SU-DHL-6 (cell line): ENCODE measurements around the gene FOS.

Source experiments
- H2AFZ ChIP-seq: fragments of 200-600 bp; sonication (generic); 2 replicates; pipeline ENCODE4 v1.6.1; 2014; ENCODE audit warnings: low read depth, mild to moderate bottlenecking, moderate library complexity, mixed read lengths, antibody characterized with exemption, low read length; ENCODE audit not compliant: severe bottlenecking
- H3F3A ChIP-seq: fragments of 200-600 bp; shearing (Covaris generic); 2 replicates; pipeline ENCODE4 v1.6.0; 2016; ENCODE audit warnings: antibody characterized with exemption, mild to moderate bottlenecking; ENCODE audit not compliant: insufficient read depth
- H3K27ac ChIP-seq: fragments of 200-600 bp; sonication (generic); 2 replicates; pipeline ENCODE4 v1.5.1; 2016; ENCODE audit warnings: low read depth, mild to moderate bottlenecking, low read length, moderate library complexity, mixed read lengths
- H3K27me3 ChIP-seq: fragments of 200-600 bp; sonication (generic), shearing (Covaris generic); 2 replicates; pipeline ENCODE4 v1.6.0; 2014; ENCODE audit warnings: mild to moderate bottlenecking, low read length
- H3K36me3 ChIP-seq: fragments of 200-600 bp; sonication (generic); 2 replicates; pipeline ENCODE4 v1.6.1; 2014; ENCODE audit warnings: mild to moderate bottlenecking, low read length, mixed read lengths
- H3K4me2 ChIP-seq: fragments of 300-600, 200-600 bp; shearing (Covaris generic), sonication (generic); 2 replicates; pipeline ENCODE4 v1.6.0; 2014; ENCODE audit warnings: low read length, low read depth, mild to moderate bottlenecking; ENCODE audit not compliant: poor library complexity, severe bottlenecking
- H3K4me3 ChIP-seq: fragments of 200-600 bp; sonication (generic); 2 replicates; pipeline ENCODE4 v1.5.1; 2014; ENCODE audit warnings: antibody characterized with exemption, low read length, mild to moderate bottlenecking, mixed read lengths; ENCODE audit not compliant: insufficient read depth, poor library complexity, severe bottlenecking
- H3K79me2 ChIP-seq: fragments of 200-600 bp; sonication (generic); 2 replicates; pipeline ENCODE4 v1.6.1; 2014; ENCODE audit warnings: mild to moderate bottlenecking, low read length, moderate library complexity; ENCODE audit not compliant: insufficient read depth
- H3K9ac ChIP-seq: fragments of 200-600 bp; sonication (generic); 2 replicates; pipeline ENCODE4 v1.7.0; 2014; ENCODE audit warnings: mild to moderate bottlenecking, low read length
- H3K9me2 ChIP-seq: fragments of 200-600 bp; sonication (generic); replicated peaks from 2 replicates; pipeline ENCODE4 v1.6.1; 2014; ENCODE audit warnings: low read length; ENCODE audit not compliant: insufficient read depth
- H3K9me3 ChIP-seq: fragments of 200-600 bp; sonication (generic); 2 replicates; pipeline ENCODE4 v1.6.1; 2014; ENCODE audit warnings: low read length, mixed read lengths; ENCODE audit not compliant: insufficient read depth
- H4K20me1 ChIP-seq: fragments of 200-600 bp; sonication (generic); 2 replicates; pipeline ENCODE4 v1.6.1; 2014; ENCODE audit warnings: low read depth, mild to moderate bottlenecking, antibody characterized with exemption, low read length, moderate library complexity, mixed read lengths
- EZH2phosphoT487 ChIP-seq: fragments of 200-600 bp; sonication (generic), shearing (Covaris generic); conservative IDR thresholded peaks from 2 replicates; pipeline ENCODE4 v1.6.1; 2018; ENCODE audit warnings: mild to moderate bottlenecking, antibody characterized with exemption, low read length, moderate library complexity, mixed read lengths
- TF ChIP-seq, protein P1 (sequence below): fragments of 200-600 bp; sonication (generic); IDR thresholded peaks from one replicate; pipeline ENCODE4 v1.5.1; 2017; ENCODE audit warnings: antibody characterized with exemption, mild to moderate bottlenecking, low read length, moderate library complexity; ENCODE audit not compliant: insufficient read depth, poor library complexity, severe bottlenecking

FOS gene

GRCh38 chr14:75278422-75279152, at the start of gene FOS:
Gene FOS (plus strand): TSS chr14:75278828. CDS start chr14:75278983, 155 bp downstream.
- H3K4me3 ChIP-seq, result peak within 1 kb of the TSS; percentile 54
- no peaks in the 10 kb centered on the region for H3K79me2 ChIP-seq
- no peaks in the 10 kb centered on the region for H3K27me3 ChIP-seq
- no peaks in the 10 kb centered on the region for H3K9me3 ChIP-seq
- no peaks in the 10 kb centered on the region for H3K36me3 ChIP-seq
- H3F3A ChIP-seq, result no peaks in the 10 kb centered on the region
- no peak for TF ChIP-seq EZH2phosphoT487
- TF ChIP-seq, protein P1, sequence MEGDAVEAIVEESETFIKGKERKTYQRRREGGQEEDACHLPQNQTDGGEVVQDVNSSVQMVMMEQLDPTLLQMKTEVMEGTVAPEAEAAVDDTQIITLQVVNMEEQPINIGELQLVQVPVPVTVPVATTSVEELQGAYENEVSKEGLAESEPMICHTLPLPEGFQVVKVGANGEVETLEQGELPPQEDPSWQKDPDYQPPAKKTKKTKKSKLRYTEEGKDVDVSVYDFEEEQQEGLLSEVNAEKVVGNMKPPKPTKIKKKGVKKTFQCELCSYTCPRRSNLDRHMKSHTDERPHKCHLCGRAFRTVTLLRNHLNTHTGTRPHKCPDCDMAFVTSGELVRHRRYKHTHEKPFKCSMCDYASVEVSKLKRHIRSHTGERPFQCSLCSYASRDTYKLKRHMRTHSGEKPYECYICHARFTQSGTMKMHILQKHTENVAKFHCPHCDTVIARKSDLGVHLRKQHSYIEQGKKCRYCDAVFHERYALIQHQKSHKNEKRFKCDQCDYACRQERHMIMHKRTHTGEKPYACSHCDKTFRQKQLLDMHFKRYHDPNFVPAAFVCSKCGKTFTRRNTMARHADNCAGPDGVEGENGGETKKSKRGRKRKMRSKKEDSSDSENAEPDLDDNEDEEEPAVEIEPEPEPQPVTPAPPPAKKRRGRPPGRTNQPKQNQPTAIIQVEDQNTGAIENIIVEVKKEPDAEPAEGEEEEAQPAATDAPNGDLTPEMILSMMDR, result no peak
- peak within 1 kb of the TSS; percentile 60 for H3K9ac ChIP-seq
- H3K9me2 ChIP-seq, result no peaks in the 10 kb centered on the region
- peak within 1 kb of the TSS; percentile 96 for H2AFZ ChIP-seq
- no peaks in the 10 kb centered on the region for H4K20me1 ChIP-seq
- 0 out of 2 replicates have a peak within 1 kb of the TSS, but pooled peaks have one; percentile 46 for H3K27ac ChIP-seq
- H3K4me2 ChIP-seq, result peak within 1 kb of the TSS; percentile 76

GRCh38 chr14:75229661-75230139, 48.9 kb upstream of the FOS start:
- Histone ChIP-seq H3K9ac (no peak overlapping the region), H3K4me3 (no peak overlapping the region), H3K36me3 (no peaks in the 10 kb centered on the region), H3K4me2 (no peak overlapping the region), H3K9me3 (no peaks in the 10 kb centered on the region), H3K9me2 (no peaks in the 10 kb centered on the region), H3K27ac (no peak overlapping the region), H3K27me3 (no peaks in the 10 kb centered on the region), H3K79me2 (no peaks in the 10 kb centered on the region), H2AFZ (no peak overlapping the region), H3F3A (no peaks in the 10 kb centered on the region), H4K20me1 (no peaks in the 10 kb centered on the region)
- TF ChIP-seq EZH2phosphoT487, result no peak
- TF ChIP-seq, protein P1, result no peak

GRCh38 chr14:75230140-75230792, 48.4 kb upstream of the FOS start:
- H3K4me2 ChIP-seq, result no peak overlapping the region
- H2AFZ ChIP-seq, result no peak overlapping the region
- H3K27ac ChIP-seq, result no peak overlapping the region
- no peaks in the 10 kb centered on the region for H3K9me3 ChIP-seq
- H3K4me3 ChIP-seq, result no peak overlapping the region
- no peaks in the 10 kb centered on the region for H3K9me2 ChIP-seq
- H4K20me1 ChIP-seq, result no peaks in the 10 kb centered on the region
- TF ChIP-seq EZH2phosphoT487, result no peak
- TF ChIP-seq, protein P1, result no peak
- no peaks in the 10 kb centered on the region for H3F3A ChIP-seq
- H3K36me3 ChIP-seq, result no peaks in the 10 kb centered on the region
- no peak overlapping the region for H3K9ac ChIP-seq
- H3K79me2 ChIP-seq, result no peaks in the 10 kb centered on the region
- no peaks in the 10 kb centered on the region for H3K27me3 ChIP-seq
